Ishikawa (cell line): Measurements from ENCODE around the gene TOR1B.

ENCODE experiments used
- CEBPB ChIP-seq: IDR thresholded peaks from 2 replicates; pipeline ENCODE4 v1.6.1; 2012
- EGR1 ChIP-seq: IDR thresholded peaks from 2 replicates; pipeline ENCODE4 v1.6.1; 2012
- EP300 ChIP-seq: IDR thresholded peaks from 2 replicates; pipeline ENCODE4 v1.6.1; 2012; ENCODE audit warnings: borderline replicate concordance
- FOXM1 ChIP-seq: IDR thresholded peaks from 2 replicates; pipeline ENCODE4 v1.6.1; 2012; ENCODE audit warnings: low read depth, borderline replicate concordance
- NFIC ChIP-seq: IDR thresholded peaks from 2 replicates; pipeline ENCODE4 v1.6.1; 2012
- REST ChIP-seq: IDR thresholded peaks from 2 replicates; pipeline ENCODE4 v1.6.1; 2012; ENCODE audit warnings: low read depth, mild to moderate bottlenecking
- TEAD4 ChIP-seq: IDR thresholded peaks from 2 replicates; pipeline ENCODE4 v1.6.1; 2012
- YY1 ChIP-seq: IDR thresholded peaks from 2 replicates; pipeline ENCODE4 v1.6.1; 2012; ENCODE audit warnings: low read depth

- TF ChIP-seq REST (no peak), FOXM1 (no peak), TEAD4 (no peak), CEBPB (no peak), EGR1 (no peak), NFIC (no peak), EP300 (no peak), YY1 (no peak)
Measured at GRCh38 chr9:129839324-129840023, 36.5 kb downstream of the TOR1B start.
